OCI-LY7 (cell line): ENCODE results near the gene NOL9. TPM values are rescaled to one million over a fixed set of nuclear protein-coding genes. Genes with fewer than 3 reads are reported as not detected.

Source experiments
- BruUV-seq: library from RNA; stranded (reverse); fragments of 400-500 nt; replicated peaks from 2 replicates; lab custom pipeline; 2021; lab: Mats Ljungman, UMichigan
- CTCF ChIA-PET: fragments of 300-600 bp; sonication (Branson Sonifier 250); formaldehyde crosslinking; loops from one replicate; lab custom pipeline; 2022; ENCODE audit warnings: antibody characterized with exemption; ENCODE audit not compliant: unreplicated experiment; lab: Charles Lee
- POLR2A ChIA-PET: fragments of 300-600 bp; sonication (Branson Sonifier 250); formaldehyde crosslinking; loops from one replicate; lab custom pipeline; 2022; ENCODE audit warnings: antibody characterized with exemption; lab: Charles Lee
- DNase-seq: peaks from one replicate; pipeline ENCODE4 v3.0.0-alpha.2; 2015; ENCODE audit warnings: low spot score
- H2AFZ ChIP-seq: fragments of 200-600 bp; sonication (generic), shearing (Covaris generic); 2 replicates; pipeline ENCODE4 v1.6.1; 2014; ENCODE audit warnings: mild to moderate bottlenecking, antibody characterized with exemption, low read length, moderate library complexity
- H3K27ac ChIP-seq: fragments of 200-600 bp; sonication (generic); 2 replicates; pipeline ENCODE4 v1.5.1; 2014; ENCODE audit warnings: mixed run types, low read depth, mild to moderate bottlenecking, moderate library complexity, low read length, inconsistent platforms; ENCODE audit not compliant: poor library complexity, severe bottlenecking
- H3K36me3 ChIP-seq: fragments of 200-600 bp; sonication (generic); 2 replicates; pipeline ENCODE4 v1.6.1; 2014; ENCODE audit warnings: mild to moderate bottlenecking, antibody characterized with exemption, low read length, moderate library complexity, mixed read lengths; ENCODE audit not compliant: insufficient read depth
- H3K4me1 ChIP-seq: fragments of 200-600 bp; sonication (generic); 2 replicates; pipeline ENCODE4 v1.5.1; 2014; ENCODE audit warnings: mild to moderate bottlenecking, low read length; ENCODE audit not compliant: insufficient read depth, poor library complexity, severe bottlenecking
- H3K4me2 ChIP-seq: fragments of 200-600 bp; sonication (generic); 2 replicates; pipeline ENCODE4 v1.6.1; 2014; ENCODE audit warnings: mild to moderate bottlenecking, low read length
- H3K4me3 ChIP-seq: fragments of 200-600 bp; sonication (generic); 2 replicates; pipeline ENCODE4 v1.5.1; 2014; ENCODE audit warnings: mild to moderate bottlenecking, low read depth, low read length; ENCODE audit not compliant: poor library complexity, severe bottlenecking
- H3K79me2 ChIP-seq: fragments of 200-600 bp; sonication (generic); 2 replicates; pipeline ENCODE4 v1.6.1; 2016; ENCODE audit warnings: low read depth, mild to moderate bottlenecking, low read length, moderate library complexity, mixed read lengths; ENCODE audit not compliant: insufficient read depth
- H3K9me2 ChIP-seq: fragments of 200-600 bp; sonication (generic); 2 replicates; pipeline ENCODE4 v1.6.1; 2016; ENCODE audit warnings: mild to moderate bottlenecking, low read length, mixed read lengths; ENCODE audit not compliant: insufficient read depth
- H3K9me3 ChIP-seq: fragments of 200-600 bp; sonication (generic); 2 replicates; pipeline ENCODE4 v1.6.1; 2014; ENCODE audit warnings: mild to moderate bottlenecking, mixed run types, low read length, mixed read lengths
- H4K20me1 ChIP-seq: fragments of 200-600 bp; sonication (generic); 2 replicates; pipeline ENCODE4 v1.6.1; 2014; ENCODE audit warnings: mild to moderate bottlenecking, antibody characterized with exemption, low read length, moderate library complexity, mixed read lengths; ENCODE audit not compliant: insufficient read depth
- CTCF ChIP-seq: fragments of 200-600 bp; sonication (generic); conservative IDR thresholded peaks from 2 replicates; pipeline ENCODE4 v1.5.1; 2014; ENCODE audit warnings: mild to moderate bottlenecking, antibody characterized with exemption, low read length, moderate library complexity, mixed read lengths
- EZH2phosphoT487 ChIP-seq: fragments of 200-600 bp; sonication (generic); IDR thresholded peaks from 2 replicates; pipeline ENCODE4 v1.6.1; 2018; ENCODE audit warnings: low read depth, borderline replicate concordance, mild to moderate bottlenecking, mixed run types, antibody characterized with exemption, low read length, moderate library complexity, mixed read lengths
- intact Hi-C: fragments of 100-400 bp; cut with micrococcal nuclease; formaldehyde crosslinking; loops from one replicate; pipeline ENCODE4 v1.10.0; 2022; ENCODE audit not compliant: unreplicated experiment
- total RNA-seq, 2 experiments: library from RNA; depleted of rRNA in 1 of 2; stranded (reverse); fragments of >200 nt in 1 of 2; shearing (Covaris generic) in 1 of 2; gene quantifications; 2 replicates each; pipeline ENCODE4 v1.2.3, GENCODE V29; 2014 to 2022

The NOL9 gene
- total RNA-seq, 2 experiments from 2014 or later: 39.1 to 58.8 TPM

DNA sequence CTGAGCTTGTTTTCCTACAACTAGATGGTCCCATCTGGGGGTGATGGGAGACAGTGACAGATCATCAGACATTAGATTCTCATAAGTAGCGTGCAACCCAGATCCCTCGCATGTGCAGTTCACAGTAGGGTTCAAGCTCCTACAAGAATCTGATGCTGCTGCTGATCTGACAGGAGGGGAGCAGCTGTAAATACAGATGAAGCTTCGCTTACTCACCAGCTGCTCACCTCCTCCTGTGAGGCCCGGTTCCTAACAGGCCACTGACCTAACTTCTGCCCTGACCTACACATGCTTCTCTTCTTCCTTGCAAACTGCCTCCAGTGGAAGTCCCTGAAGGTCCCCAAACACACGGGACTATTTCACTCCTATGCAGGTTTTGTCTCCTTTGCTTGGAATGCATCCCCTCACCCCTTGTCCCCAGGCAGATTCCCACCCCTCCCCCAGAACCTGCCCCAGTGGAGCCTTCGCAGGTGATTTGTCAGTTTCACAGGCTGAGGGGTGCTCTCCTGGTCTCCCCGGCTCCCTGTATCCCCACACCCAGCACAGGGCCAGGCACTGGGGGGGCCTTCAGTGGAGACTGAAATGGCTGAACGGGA is 19.8 kb upstream of the NOL9 start:
- DNase-seq: no peak
- TF ChIP-seq CTCF (no peak), EZH2phosphoT487 (no peak)
- Histone ChIP-seq H3K79me2 (no peaks in the 10 kb centered on the region), H3K9me2 (no peaks in the 10 kb centered on the region), H3K9me3 (no peaks in the 10 kb centered on the region), H3K36me3 (no peaks in the 10 kb centered on the region), H3K27ac (no peak overlapping the region), H2AFZ (no peak overlapping the region), H3K4me2 (no peak overlapping the region), H3K4me3 (no peak overlapping the region), H3K4me1 (peaks cover 13% of the 10 kb centered on the region), H4K20me1 (no peaks in the 10 kb centered on the region)
- intact Hi-C loops: no loop called here
- CTCF ChIA-PET: no interaction called here
- no TSS peak for BruUV-seq
- POLR2A ChIA-PET: interaction anchor here (0.7 kb wide), 1 partner anchor 13 kb away, joined by 3 read pairs; no protein-coding TSS in a partner anchor

GRCh38 chr1:6572653-6573383 is 18.5 kb upstream of the NOL9 start:
- no TSS peak for BruUV-seq
- no peak for TF ChIP-seq EZH2phosphoT487
- TF ChIP-seq CTCF: no peak
- no peaks in the 10 kb centered on the region for H4K20me1 ChIP-seq
- peaks cover 12% of the 10 kb centered on the region for H3K4me1 ChIP-seq
- CTCF ChIA-PET: no interaction called here
- POLR2A ChIA-PET: no interaction called here
- H3K79me2 ChIP-seq: no peaks in the 10 kb centered on the region
- no peak for DNase-seq
- H3K4me3 ChIP-seq: no peak overlapping the region
- intact Hi-C loops: no loop called here
- H3K9me3 ChIP-seq: no peaks in the 10 kb centered on the region
- no peaks in the 10 kb centered on the region for H3K36me3 ChIP-seq
- no peak overlapping the region for H3K27ac ChIP-seq
- no peaks in the 10 kb centered on the region for H3K9me2 ChIP-seq
- H2AFZ ChIP-seq: no peak overlapping the region
- H3K4me2 ChIP-seq: no peak overlapping the region

- no peak overlapping the region for H2AFZ ChIP-seq
- intact Hi-C loops: no loop called here
- TF ChIP-seq CTCF (no peak), EZH2phosphoT487 (no peak)
- no peaks in the 10 kb centered on the region for H4K20me1 ChIP-seq
- no peaks in the 10 kb centered on the region for H3K36me3 ChIP-seq
- no peaks in the 10 kb centered on the region for H3K9me2 ChIP-seq
- H3K27ac ChIP-seq: no peak overlapping the region
- no peak overlapping the region for H3K4me3 ChIP-seq
- peaks cover 12% of the 10 kb centered on the region for H3K4me1 ChIP-seq
- no peaks in the 10 kb centered on the region for H3K9me3 ChIP-seq
- BruUV-seq: no TSS peak
- no peak for DNase-seq
- ChIA-PET CTCF (interaction anchor here (0.9 to 1.6 kb wide), 2 partner anchors 9 to 17 kb away, joined by 3 to 5 read pairs; partner anchors contain the start of genes NOL9 and ZBTB48), POLR2A (interaction anchor here (0.9 to 1.8 kb wide), 2 partner anchors 9 to 13 kb away, joined by 3 to 5 read pairs; partner anchors contain the start of gene ZBTB48)
- H3K79me2 ChIP-seq: no peaks in the 10 kb centered on the region
- no peak overlapping the region for H3K4me2 ChIP-seq
These were observed 16.7 kb upstream of the NOL9 start for GRCh38 chr1:6570987-6571386.
